GM21825 (cell line): ENCODE data around the gene KPNA1.
"Not testable (repeated sequence)": the region's sequence is repeated elsewhere in the genome, so short reads cannot be mapped to it uniquely, and the experiment has no call there.

ENCODE experiments used
- ATAC-seq: cut with Tn5 transposase; IDR thresholded peaks from one replicate; pipeline ENCODE4 v1.9.1; 2021; ENCODE audit warnings: mild to moderate bottlenecking, moderate library complexity; ENCODE audit not compliant: unreplicated experiment

The KPNA1 gene

DNA sequence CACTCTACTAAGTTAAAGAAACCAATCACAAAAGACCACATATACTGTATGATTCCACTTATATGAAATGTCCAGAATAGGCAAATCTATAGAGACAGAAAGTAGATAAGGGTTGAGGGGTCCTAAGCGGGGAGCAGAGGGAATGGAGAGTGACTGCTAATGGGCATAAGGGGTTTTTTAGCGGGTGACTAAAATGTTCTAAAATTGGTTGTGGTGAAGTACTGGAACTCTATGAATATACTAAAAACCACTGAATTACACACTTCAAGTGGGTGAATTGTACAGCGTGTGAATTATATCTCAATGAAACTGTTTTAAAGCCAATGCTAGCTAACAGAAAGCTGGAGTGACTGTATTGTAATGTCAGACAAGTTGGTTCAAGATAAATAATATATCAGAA lies 33.3 kb downstream of the KPNA1 start:
- no peak for ATAC-seq

DNA sequence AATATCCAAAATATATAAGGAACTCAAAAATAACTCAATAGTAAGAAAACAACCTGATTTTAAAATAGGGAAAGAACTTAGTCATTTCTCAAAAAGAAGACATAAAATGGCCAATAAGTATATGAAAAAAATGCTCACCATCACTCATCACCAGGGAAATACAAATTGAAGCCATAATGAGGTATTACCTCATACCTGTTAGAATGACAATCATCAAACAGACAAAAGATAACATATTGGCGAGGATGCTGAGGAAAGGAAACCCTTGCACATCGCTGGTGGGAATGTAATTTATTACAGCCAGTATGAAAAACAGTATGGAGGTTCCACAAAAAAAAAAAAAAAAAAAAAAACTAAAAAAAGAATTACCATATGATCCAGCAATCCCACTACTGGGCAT lies 38.2 kb downstream of the KPNA1 start:
- ATAC-seq: no peak

DNA sequence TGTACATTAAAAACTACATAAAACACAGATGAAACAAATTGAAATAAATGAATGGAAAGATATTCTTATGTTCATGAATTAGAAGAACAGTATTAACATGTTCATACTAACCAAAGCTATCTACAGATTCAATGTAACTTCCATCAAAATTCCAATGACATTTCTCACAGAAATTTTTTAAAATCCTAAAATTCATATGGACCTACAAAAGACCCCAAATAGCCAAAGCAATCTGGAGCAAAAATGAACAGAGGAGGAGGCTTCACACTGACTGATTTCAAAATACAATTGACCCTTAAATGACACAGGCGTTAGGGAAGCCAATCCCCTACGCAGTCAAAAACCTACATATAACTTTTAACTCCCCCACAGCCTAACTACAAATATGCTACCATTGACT lies 39.4 kb downstream of the KPNA1 start:
- ATAC-seq: no peak

DNA sequence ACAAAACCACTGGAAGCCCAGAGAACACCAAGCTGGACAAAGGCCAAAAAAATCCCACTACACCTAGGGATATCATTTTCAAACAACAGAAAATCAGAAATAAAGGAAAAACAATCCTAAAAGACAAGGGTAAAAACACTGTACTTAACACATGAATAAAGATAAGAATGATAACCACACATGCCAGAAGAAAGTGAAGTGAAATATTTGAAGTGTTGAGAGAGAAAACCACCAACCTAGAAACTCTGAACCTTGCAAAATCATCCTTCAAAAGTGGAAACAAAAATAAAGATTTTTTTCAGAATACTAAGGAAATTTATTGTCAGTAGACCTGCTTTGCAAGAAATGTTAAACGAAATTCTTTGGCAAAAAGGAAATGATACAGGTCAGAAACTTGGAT lies 45.1 kb downstream of the KPNA1 start:
- ATAC-seq: no peak

DNA sequence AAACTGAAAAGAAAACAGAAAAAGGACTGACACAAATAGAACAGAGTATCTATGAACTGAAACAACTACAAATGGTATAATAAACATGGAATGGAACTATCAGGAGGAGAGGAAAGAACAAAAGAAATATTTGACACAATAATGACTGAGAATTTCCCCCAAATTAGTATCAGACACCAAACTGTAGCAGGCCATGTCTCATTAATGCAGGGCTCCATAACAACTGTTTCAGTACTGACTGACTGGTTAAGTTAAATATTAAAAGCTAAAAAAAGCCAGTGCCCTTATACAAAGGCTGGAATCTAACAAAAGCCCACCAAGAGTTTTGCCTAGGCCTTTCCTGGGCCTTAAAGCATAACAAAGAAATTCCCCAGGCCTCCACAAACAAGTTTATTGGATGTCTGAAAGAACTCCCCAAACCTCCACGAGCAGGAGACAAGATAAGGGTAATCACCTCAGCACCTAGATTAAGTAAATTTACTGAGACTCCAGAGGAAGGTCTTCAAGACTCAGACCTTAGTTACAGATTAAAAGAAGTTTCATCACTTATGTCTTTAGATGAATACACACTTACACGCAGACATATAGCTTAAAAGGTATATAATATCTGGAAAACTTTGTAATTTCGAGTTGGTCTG lies 45.7 kb downstream of the KPNA1 start:
- peak; percentile 67 for ATAC-seq

DNA sequence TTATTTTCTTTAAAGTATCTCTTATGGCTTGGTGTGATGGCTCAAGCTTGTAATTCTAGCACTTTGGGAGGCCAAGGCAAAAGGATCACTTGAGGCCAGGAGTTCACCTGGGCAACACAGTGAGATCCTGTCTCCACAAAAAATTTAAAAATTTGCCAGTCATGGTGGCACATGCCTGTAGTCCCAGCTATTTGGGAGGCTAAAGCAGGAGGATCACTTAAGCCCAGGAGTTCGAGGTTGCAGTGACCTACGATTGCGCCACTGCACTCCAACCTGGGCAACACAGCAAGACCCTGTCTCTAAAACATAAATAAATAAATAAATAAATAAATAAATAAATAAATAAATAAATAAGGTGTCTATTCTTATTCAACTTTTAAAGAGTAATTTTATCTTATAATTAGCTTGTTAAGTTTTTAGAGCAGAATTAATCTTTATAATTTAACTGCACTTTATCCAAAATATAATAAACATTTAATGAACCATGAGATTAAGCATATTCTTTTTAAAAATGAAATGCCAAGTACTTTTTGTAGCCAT lies 48.0 kb downstream of the KPNA1 start:
- ATAC-seq: no peak

- no peak for ATAC-seq
These were observed 50.1 kb downstream of the KPNA1 start for GRCh38 chr3:122464659-122465058.

GRCh38 chr3:122462406-122462805 lies 52.3 kb downstream of the KPNA1 start:
- ATAC-seq: no peak

DNA sequence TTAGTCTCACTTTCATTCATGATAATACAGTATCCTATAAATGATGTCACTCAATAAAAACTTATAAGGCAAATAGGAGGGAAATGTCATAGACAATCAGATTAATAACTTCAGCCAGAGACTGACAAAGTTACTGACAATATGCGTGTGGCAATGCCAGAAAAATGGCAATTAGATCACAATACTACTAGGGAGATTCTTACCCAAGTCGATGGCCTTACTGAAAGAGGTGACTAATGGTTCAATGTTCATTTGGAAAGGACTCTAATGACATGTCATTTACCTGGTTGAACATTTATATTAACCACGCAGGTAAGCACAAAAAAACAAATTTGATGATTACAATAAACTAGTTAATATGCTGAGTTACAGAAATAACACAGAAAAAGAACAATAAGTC lies 52.9 kb downstream of the KPNA1 start:
- ATAC-seq: no peak

DNA sequence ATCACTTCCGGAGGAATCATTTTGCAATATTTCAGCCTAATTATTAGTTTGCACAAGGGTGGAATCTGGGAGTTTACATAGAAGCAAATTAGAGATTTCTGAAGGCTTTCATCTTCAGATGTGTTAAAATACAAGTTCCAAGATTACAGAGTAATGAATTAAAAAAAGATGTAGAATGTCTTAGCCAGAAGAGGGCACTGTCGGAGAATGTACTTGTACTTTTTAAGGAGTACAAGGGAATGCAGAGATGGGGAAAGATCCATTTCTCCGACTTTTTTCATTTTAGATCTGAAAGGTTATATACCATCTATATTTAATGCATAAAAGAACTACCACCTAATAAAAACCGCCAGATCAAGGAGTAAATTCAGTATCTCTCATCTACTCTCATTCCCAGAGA lies 55.7 kb downstream of the KPNA1 start:
- no peak for ATAC-seq

DNA sequence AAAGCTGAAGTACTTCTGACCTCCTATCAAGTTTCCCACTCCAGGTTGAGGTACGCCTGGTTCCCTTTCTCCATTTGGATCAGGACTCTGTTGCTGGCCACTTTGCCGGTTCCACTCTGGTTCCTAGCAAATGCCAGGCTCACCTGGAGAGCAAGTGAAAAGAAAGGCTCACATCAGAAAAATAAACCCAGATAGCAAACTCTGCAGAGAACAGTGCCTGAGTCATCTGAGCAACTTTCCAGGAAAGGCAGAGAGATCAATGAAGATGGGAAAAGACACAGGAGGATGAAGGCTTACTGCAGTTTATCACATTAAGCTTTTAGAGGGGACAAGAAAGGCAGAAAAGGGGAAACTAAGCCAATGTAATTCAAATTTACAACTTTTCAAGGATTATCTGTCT lies 57.0 kb downstream of the KPNA1 start:
- ATAC-seq: no peak

- ATAC-seq: no peak
These were observed 58.7 kb downstream of the KPNA1 start for GRCh38 chr3:122456074-122456473.

DNA sequence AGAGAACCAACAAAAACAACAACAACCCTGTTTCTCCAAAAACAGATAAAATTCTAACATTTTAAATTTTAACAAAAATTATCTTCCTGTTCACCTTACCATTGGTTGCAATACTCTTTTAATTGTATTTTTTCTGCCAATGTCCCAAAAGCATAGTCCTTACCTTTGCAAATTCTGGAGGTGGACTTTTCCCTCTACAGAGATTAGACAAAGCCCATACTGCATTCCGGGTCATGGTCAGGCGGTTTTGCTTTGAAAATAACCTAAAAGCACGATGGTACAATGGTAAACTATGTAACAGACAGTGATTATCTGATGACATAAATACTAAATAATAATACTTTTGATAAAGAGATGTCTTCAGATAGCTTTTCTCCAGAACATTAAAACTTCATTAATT lies 63.4 kb downstream of the KPNA1 start:
- ATAC-seq: no peak

DNA sequence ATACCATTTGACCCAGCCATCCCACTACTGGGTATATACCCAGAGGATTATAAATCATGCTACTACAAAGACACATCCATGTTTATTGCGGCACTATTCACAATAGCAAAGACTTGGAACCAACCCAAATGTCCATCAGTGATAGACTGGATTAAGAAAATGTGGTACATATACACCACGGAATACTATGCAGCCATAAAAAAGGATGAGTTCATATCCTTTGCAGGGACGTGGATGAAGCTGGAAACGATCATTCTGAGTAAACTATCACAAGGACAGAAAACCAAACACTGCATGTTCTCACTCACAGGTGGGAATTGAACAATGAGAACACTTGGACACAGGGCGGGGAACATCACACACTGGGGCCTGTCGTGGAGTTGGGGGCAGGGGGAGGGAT lies 66.5 kb downstream of the KPNA1 start:
- ATAC-seq: not testable (repeated sequence)

GRCh38 chr3:122444491-122444887 lies 70.2 kb downstream of the KPNA1 start:
- not testable (repeated sequence) for ATAC-seq

- not testable (repeated sequence) for ATAC-seq
These were observed 70.8 kb downstream of the KPNA1 start for GRCh38 chr3:122443762-122444490.

DNA sequence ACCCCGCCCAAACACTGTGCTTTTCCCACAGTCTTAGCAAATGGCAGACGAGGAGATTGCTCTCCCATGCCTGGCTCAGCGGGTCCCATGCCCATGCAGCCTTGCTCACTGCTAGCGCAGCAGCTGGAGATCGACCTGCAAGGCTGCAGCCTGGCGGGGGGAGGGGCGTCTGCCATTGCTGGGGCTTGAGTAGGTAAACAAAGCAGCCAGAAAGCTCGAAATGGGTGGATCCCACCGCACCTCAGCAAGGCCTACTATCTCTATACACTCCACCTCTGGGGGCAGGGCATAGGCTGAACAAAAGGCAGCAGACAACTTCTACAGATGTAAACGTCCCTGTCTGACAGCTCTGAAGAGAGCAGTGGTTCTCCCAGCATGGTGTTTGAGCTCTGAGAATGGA lies 71.6 kb downstream of the KPNA1 start:
- no peak for ATAC-seq

DNA sequence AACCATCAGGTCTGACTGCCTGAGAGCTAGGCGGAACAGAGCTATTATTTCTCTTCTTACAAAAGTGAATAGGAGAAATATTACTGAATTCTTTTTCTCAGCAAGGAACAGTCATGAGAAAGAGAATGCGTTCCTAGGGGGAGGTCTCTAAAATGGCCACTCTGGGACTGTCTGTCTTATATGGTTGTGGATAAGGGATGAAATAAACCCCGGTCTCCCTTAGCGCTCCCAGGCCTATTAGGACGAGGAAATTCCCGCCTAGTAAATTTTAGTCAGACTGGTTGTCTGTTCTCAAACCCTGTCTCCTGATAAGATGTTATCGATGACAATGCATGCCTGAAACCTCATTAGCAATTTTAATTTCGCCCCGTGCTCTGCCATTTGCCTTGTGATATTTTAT lies 78.8 kb downstream of the KPNA1 start:
- ATAC-seq: no peak

DNA sequence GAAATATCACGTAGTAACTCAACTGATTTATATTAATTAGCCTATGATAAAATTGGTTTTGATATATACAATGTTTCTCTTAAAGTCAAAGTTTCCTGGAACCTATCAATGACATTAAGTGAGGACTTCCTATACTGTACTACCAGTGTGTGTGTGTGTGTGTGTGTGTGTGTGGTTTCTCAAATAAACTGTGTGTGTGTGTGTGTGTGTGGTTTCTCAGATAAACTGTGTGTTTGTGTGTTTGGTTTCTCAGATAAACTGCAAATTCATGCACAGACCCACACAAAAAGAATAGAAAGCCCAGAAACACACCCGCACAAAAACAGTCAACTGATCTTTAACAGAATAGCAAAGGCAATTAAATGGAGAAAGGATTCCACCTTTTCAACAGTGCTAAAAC lies 84.4 kb downstream of the KPNA1 start:
- ATAC-seq: no peak

DNA sequence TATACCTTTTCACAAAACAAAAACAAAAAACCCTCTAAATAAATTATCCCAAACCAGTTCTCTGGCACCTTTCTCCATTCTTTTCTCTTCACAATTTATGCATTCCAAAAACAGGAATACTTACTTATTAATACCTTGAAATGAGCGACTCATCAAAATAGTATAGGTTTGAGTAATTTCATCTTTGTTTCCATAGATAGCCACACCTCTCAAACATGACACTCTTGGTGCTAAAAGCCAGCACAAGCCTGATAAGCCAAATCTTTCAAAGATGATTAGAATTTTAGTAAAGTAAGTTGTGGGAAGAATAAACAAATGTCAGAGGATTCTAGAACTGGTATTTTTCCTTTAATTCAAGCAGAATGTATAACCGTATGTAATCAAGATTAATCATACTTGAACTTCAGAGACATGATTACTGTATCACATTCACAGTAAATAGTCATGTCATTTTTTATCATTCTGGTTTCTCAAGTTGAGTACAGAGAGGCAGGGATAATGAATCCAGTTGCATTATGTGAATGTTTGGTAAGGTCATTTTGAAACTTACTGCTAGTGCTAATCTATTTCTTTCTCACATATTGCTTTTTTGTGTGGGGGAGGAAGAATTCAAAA lies 86.8 kb downstream of the KPNA1 start:
- no peak for ATAC-seq

GRCh38 chr3:122421836-122422235 lies 92.9 kb downstream of the KPNA1 start:
- ATAC-seq: no peak

GRCh38 chr3:122421101-122421500 lies 93.6 kb downstream of the KPNA1 start:
- no peak for ATAC-seq
